Hepatocyte (in vitro differentiated cells): ENCODE data around the gene PCBP4.

Source experiments
- EZH2 ChIP-seq: fragments of 200-600 bp; sonication (generic); IDR thresholded peaks from 2 replicates; pipeline ENCODE4 v1.6.1; 2016; ENCODE audit warnings: antibody characterized with exemption, mild to moderate bottlenecking, borderline replicate concordance
- EZH2phosphoT487 ChIP-seq: fragments of 200-600 bp; sonication (generic); IDR thresholded peaks from one replicate; pipeline ENCODE4 v1.6.1; 2018; ENCODE audit warnings: antibody characterized with exemption, mild to moderate bottlenecking, low read depth, moderate library complexity; ENCODE audit not compliant: unreplicated experiment, severe bottlenecking
- TF ChIP-seq, protein P1 (sequence below): fragments of 200-600 bp; sonication (generic); IDR thresholded peaks from 2 replicates; pipeline ENCODE4 v1.5.1; 2016; ENCODE audit warnings: antibody characterized with exemption, mild to moderate bottlenecking; ENCODE audit not compliant: poor library complexity

DNA sequence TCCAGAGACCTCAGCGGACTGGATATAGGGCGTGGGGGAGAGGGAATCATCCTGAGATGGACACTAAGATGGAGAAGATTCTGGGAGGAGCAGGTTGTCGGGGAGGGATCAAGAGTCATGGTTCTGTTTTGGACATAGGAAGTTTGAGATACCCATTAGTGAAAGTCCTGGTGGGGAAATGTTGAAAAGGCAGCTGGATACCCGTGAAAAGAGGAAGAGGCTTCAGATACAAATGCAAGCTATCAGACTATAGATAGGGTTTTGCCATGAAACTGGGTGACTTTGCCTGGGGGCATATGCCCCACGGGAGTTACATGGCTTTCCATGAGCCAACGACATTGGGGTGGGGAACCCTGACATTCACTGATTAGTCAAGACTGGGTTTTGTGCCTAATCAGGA lies 13.1 kb downstream of the PCBP4 start:
- TF ChIP-seq EZH2 (no peak), EZH2phosphoT487 (no peak)
- TF ChIP-seq, protein P1, sequence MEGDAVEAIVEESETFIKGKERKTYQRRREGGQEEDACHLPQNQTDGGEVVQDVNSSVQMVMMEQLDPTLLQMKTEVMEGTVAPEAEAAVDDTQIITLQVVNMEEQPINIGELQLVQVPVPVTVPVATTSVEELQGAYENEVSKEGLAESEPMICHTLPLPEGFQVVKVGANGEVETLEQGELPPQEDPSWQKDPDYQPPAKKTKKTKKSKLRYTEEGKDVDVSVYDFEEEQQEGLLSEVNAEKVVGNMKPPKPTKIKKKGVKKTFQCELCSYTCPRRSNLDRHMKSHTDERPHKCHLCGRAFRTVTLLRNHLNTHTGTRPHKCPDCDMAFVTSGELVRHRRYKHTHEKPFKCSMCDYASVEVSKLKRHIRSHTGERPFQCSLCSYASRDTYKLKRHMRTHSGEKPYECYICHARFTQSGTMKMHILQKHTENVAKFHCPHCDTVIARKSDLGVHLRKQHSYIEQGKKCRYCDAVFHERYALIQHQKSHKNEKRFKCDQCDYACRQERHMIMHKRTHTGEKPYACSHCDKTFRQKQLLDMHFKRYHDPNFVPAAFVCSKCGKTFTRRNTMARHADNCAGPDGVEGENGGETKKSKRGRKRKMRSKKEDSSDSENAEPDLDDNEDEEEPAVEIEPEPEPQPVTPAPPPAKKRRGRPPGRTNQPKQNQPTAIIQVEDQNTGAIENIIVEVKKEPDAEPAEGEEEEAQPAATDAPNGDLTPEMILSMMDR: no peak
